Glomerular endothelial cell (primary cell): Measurements from ENCODE around the gene PPP1R2C. TPM values are rescaled to one million over a fixed set of nuclear protein-coding genes. Genes with fewer than 3 reads are reported as not detected.

Source experiments
- DNase-seq: peaks from one replicate; pipeline ENCODE4 v3.0.0-alpha.2; 2011; ENCODE audit warnings: low read depth, low spot score; ENCODE audit errors: extremely low read depth
- total RNA-seq: library from RNA; depleted of rRNA; stranded (reverse); fragments of >200 nt; gene quantifications from 2 replicates; pipeline ENCODE4 v1.2.3, GENCODE V29; 2015

PPP1R2C gene
- not detected in 2 replicates for total RNA-seq

DNA sequence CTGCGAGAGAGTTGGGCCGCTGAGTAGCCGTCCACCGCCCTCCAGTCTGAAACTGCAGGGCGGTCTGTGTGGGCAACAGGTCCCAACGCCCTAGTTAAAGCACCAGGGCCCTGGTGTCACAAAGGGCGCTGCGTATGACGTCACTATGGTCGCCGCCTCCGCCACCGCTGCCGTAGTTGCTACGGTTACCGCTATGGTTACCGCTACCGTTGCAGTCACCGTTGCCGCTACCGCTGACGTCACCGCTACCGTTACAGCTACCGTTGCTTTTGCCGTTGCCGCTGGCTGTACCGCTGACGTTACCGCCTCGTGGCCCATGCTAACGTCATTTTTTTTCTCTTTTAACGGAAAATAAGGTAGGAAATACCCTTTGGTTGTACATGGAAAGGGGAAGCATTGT is at the start of gene PPP1R2C:
Gene PPP1R2C (minus strand): TSS at position 68 of the 400 bp plus-strand sequence. CDS start 84 bp downstream, outside the sequence.
- no peak for DNase-seq

- DNase-seq, result no peak
Measured at GRCh38 chrX:42825201-42825600, 47.2 kb upstream of the PPP1R2C start.

GRCh38 chrX:42824541-42824940 is 46.6 kb upstream of the PPP1R2C start:
- DNase-seq, result no peak

- no peak for DNase-seq
Measured at GRCh38 chrX:42823443-42823842, 45.5 kb upstream of the PPP1R2C start.

GRCh38 chrX:42821803-42822443 is 44.0 kb upstream of the PPP1R2C start:
- DNase-seq, result no peak

DNA sequence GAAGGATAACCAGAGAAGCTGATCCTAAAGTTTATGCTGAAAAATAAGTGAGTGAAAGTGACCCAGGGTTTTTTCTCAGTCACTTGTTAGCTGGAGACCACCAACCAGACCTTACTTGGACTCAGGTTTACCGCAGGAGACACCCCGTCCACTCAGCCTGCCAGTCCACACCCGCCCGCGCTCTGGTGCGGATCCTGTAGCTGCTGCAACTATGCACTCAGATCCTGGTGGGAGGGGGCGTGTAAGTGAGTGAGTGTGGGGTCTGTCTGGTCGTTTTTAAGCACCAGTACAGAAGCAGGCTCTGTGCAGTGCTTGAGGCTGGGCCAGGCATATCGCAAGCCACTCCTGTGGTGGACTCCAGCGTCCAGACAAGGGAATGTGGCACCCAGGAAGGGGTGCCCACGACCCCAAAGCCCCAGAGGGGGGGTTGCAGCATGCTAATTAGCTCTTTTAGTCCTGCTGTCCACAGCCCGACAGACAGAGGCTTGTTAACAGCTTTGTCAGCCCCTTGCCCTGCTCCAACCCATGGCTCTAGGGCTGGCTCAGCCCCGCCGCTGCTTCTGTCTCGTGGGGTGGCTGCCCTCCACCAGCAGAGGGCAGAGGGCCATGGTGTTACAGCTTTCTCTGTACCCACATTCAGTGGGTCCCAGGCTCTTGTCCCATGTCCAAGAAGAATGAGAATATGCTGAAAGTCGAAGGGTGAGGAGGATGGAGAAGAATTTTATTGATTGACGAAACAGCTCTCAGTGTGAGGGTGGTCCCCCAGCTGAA is 40.4 kb upstream of the PPP1R2C start:
- DNase-seq, result no peak

DNA sequence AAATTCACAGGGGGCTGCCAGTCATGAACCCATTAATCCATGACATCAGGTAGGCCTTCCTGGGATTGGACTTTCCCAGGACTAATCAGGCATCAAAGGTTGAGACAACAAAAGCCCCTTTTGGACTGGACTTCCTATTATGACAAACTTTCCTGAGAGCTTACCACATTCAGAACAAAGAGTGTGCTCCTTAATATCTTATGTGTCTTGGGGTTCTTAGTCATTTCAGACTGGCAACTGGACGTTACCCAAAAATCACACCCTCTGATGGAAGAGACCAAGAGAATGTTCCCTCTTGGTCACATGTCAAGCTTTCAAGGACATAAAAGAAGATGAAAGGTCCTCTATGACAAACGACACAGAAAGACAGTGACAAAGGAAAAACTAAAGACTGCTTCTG is 31.6 kb upstream of the PPP1R2C start:
- DNase-seq, result no peak

GRCh38 chrX:42807393-42807792 is 29.4 kb upstream of the PPP1R2C start:
- DNase-seq, result no peak

- DNase-seq, result no peak
Measured at GRCh38 chrX:42804524-42804923, 26.6 kb upstream of the PPP1R2C start.

- no peak for DNase-seq
Measured at GRCh38 chrX:42803320-42803719, 25.4 kb upstream of the PPP1R2C start.

DNA sequence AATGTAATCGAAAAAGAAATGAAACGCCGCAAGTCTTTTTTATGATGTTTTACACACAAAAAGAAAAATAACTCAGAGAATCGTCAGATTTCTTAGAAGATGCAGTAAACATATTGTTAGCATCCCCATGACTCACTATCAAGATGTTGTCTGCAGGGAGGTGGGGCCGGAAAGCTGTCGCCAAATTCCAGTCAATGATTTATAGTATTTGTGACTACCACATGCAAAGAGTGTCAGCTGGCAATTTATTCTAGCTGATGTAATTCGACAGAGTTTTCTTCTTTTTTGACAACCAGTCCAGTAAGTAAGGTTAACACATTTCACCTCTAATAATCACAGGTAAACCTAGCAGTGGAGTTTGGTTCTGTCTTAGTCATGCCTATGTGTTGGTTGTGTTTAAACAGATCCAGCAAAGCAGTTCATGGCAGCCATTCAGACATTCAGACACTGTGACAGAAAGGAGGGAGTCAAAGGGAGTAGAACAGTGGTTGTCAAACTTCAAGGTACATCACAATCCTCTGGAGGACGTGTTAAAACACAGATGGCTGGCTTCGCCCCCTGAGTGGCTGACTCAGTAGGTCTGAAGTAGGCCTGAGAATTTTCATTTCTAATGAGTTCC is 19.8 kb upstream of the PPP1R2C start:
- DNase-seq, result no peak

DNA sequence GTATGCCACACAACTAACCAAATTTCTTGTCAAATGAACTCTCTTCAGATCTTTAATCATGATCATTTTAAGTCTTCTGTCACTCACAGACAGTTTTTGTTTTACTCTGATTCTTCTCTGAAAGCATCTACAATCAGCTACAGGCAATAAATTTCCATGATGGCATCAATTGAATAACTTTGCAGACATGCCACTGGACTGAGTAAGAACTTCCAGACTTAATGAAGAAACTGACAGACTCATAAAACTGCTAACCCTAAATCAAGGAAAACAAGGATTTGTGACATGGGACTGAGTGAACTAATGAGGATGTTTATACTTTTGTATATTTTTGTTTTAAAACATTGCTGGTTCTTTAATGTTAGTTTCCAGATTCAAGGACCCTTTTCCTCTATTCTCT is 5.5 kb upstream of the PPP1R2C start:
- no peak for DNase-seq

DNA sequence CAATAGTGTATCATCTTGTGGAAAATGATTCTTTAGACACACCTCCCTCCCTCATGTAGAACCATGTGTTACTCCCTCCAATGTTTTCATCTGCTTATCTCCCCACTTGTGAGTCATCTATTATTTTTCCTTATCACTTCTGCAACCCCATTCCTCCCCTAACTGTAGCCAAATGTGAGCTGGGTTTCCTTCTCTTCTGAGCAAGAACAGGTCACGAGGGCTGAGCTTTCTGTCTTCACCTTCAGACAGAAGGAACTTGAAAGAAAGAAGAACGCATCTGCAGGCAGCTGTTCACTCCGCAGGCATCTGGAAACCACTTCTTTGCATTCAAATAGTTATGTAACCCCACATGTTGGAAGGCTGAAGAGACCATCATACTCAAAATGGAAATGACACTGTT is 1.8 kb downstream of the PPP1R2C start:
- no peak for DNase-seq

GRCh38 chrX:42772874-42773273 is 5.1 kb downstream of the PPP1R2C start:
- DNase-seq, result no peak

- no peak for DNase-seq
Measured at GRCh38 chrX:42771506-42772335, 6.2 kb downstream of the PPP1R2C start.

DNA sequence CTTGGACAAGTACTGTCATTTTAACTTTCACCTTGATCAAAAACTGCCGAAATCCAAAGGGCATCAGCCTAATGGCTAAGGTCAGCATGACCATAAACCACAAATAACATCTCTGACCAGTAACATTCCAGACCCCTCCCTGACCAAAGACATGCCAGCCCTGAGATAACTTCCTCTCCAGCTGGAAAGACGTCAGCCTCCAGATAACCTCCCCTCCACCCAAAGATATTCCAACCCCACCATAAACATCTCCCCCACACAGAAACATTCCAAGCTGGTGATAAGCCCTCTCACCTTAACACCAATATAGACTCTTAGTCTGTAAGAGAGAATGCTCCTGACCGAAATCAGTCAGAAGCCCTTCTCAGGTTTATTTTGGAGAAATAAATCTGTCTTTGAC is 7.4 kb downstream of the PPP1R2C start:
- DNase-seq, result no peak

- no peak for DNase-seq
Measured at GRCh38 chrX:42759881-42760280, 18.1 kb downstream of the PPP1R2C start.

- DNase-seq, result no peak
Measured at GRCh38 chrX:42755815-42756214, 22.1 kb downstream of the PPP1R2C start.

DNA sequence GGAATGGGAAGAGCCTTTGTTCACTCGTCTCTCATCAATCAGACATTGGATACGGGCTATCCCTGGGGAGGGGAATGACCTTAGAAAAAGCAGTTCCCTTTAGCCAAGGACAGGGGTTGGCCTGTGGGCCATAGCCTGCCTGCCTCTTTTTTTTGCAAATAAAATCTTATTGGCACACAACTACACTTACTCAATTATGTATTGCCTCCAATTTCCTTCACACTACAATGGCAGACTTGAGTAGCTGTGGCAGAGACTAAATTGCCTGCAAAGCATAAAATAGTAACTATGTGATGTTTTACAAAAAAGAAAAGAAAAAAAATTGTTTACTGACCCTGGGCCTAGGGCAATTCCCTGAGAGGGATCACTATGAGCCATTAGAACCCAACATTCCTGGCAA is 23.4 kb downstream of the PPP1R2C start:
- DNase-seq, result no peak

GRCh38 chrX:42754115-42754514 is 23.8 kb downstream of the PPP1R2C start:
- DNase-seq, result no peak

DNA sequence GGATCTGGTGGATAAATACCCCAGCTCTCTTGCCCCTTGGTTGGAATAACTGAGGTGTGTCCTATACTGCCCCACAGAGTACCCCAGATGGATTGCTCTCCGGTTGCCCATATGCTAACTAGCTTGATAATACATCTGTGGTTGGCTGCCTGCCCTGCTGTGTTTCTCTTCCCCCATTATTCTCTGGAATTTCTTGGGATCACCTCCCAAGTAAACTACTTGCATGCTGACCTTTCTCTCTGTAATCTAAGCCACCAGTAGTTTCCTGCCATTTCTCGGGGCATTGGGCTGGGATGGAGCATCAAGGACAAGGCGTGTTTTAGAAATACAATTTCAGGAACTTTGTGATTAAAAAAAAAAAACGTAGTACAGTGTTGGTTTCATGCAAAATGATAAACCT is 25.2 kb downstream of the PPP1R2C start:
- DNase-seq, result no peak
